HepG2 (cell line): ENCODE measurements around the gene IRF4. TPM values are rescaled to one million over a fixed set of nuclear protein-coding genes. Genes with fewer than 3 reads are reported as not detected.

Experiments
- CREBL2 ChIP-seq: sonication (generic); formaldehyde crosslinking; IDR thresholded peaks from 2 replicates; pipeline ENCODE4 v1.8.1; 2023; ENCODE audit warnings: missing genetic modification reagents, mild to moderate bottlenecking, borderline replicate concordance
- SKIL ChIP-seq: sonication (generic); formaldehyde crosslinking; IDR thresholded peaks from 2 replicates; pipeline ENCODE4 v1.8.0; 2022; ENCODE audit warnings: missing genetic modification reagents, mild to moderate bottlenecking, moderate library complexity, borderline replicate concordance
- SOX13 ChIP-seq, 3 experiments: fragments of 450-650 bp in 1 of 3; sonication (generic) in 1 of 3; formaldehyde crosslinking in 1 of 3; IDR thresholded peaks in 2 of 3; conservative IDR thresholded peaks in 1 of 3; 2 replicates each; pipeline versions ENCODE4 v1.5.0 to v1.6.1; 2016 to 2020; ENCODE audit warnings: antibody characterized with exemption in 1 of 3, mild to moderate bottlenecking in 1 of 3, missing compliant biosample characterization in 1 of 3, missing genetic modification reagents in 1 of 3, moderate library complexity in 1 of 3
- SP2 ChIP-seq: sonication (generic); formaldehyde crosslinking; IDR thresholded peaks from 2 replicates; pipeline ENCODE4 v1.5.1; 2020; ENCODE audit warnings: mild to moderate bottlenecking, missing genetic modification reagents
- TAF1 ChIP-seq: sonication (generic); formaldehyde crosslinking; IDR thresholded peaks from 2 replicates; pipeline ENCODE4 v1.4.0; 2020; ENCODE audit warnings: missing genetic modification reagents
- ZNF136 ChIP-seq: sonication (generic); formaldehyde crosslinking; IDR thresholded peaks from 2 replicates; pipeline ENCODE4 v1.8.1; 2022; ENCODE audit warnings: low read depth, mild to moderate bottlenecking, moderate library complexity, missing genetic modification reagents
- ZNF333 ChIP-seq: sonication (generic); formaldehyde crosslinking; IDR thresholded peaks from 2 replicates; pipeline ENCODE4 v1.4.0; 2020; ENCODE audit warnings: mild to moderate bottlenecking, missing genetic modification reagents, borderline replicate concordance
- ZNF652 ChIP-seq: IDR thresholded peaks from 2 replicates; pipeline ENCODE4 v1.6.1; 2016; ENCODE audit warnings: low read depth, borderline replicate concordance
- ZNF782 ChIP-seq: sonication (generic); formaldehyde crosslinking; IDR thresholded peaks from 2 replicates; pipeline ENCODE4 v1.4.0; 2020; ENCODE audit warnings: missing genetic modification reagents, mild to moderate bottlenecking, borderline replicate concordance
- ZNF883 ChIP-seq: sonication (generic); formaldehyde crosslinking; IDR thresholded peaks from 2 replicates; pipeline ENCODE4 v1.5.1; 2020; ENCODE audit warnings: mild to moderate bottlenecking, missing genetic modification reagents; ENCODE audit errors: not compliant biosample characterization
- polyA plus RNA-seq, 8 experiments: library from polyadenylated mRNA; depleted of rRNA in 3 of 8; stranded (reverse) in 7 of 8; unstranded in 1 of 8; fragments of >200 nt; fragmentation: Illumina TruSeq in 4 of 8; extraction: Trizol in 4 of 8; gene quantifications; 2 replicates each; pipeline versions ENCODE4 v1.2.1 to v1.2.3, GENCODE V29; 2011 to 2016; ENCODE audit warnings: low read depth in 4 of 8, missing spikeins in 1 of 8, mixed read lengths in 1 of 8; ENCODE audit not compliant: insufficient read depth in 1 of 8
- total RNA-seq, 5 experiments: library from RNA; depleted of rRNA; stranded (reverse); fragments of >200 nt; fragmentation: Illumina TruSeq; extraction: Trizol; gene quantifications; 2 replicates each; pipeline ENCODE4 v1.2.3, GENCODE V29; 2016; ENCODE audit warnings: low read depth in 1 of 5
- TF ChIP-seq, protein P1 (sequence below): sonication (generic); formaldehyde crosslinking; IDR thresholded peaks from 2 replicates; pipeline ENCODE4 v1.8.0; 2022; ENCODE audit warnings: mild to moderate bottlenecking, missing genetic modification reagents, borderline replicate concordance
- TF ChIP-seq, protein P2 (sequence below): sonication (generic); formaldehyde crosslinking; IDR thresholded peaks from 2 replicates; pipeline ENCODE4 v1.4.0; 2020; ENCODE audit warnings: missing genetic modification reagents, borderline replicate concordance
- TF ChIP-seq, protein P3 (sequence below): IDR thresholded peaks from 2 replicates; pipeline ENCODE4 v1.4.0; 2020; ENCODE audit warnings: mild to moderate bottlenecking, missing genetic modification reagents
- TF ChIP-seq, protein P4 (sequence below): sonication (generic); formaldehyde crosslinking; IDR thresholded peaks from 2 replicates; pipeline ENCODE4 v1.4.0; 2020; ENCODE audit warnings: mild to moderate bottlenecking, missing genetic modification reagents

Gene IRF4
- total and polyA plus RNA-seq, 2 of the 13 experiments (the other 11 are each of a cell fraction or from before 2014, with no cell fraction given), result 0.07 to 0.09 TPM

DNA sequence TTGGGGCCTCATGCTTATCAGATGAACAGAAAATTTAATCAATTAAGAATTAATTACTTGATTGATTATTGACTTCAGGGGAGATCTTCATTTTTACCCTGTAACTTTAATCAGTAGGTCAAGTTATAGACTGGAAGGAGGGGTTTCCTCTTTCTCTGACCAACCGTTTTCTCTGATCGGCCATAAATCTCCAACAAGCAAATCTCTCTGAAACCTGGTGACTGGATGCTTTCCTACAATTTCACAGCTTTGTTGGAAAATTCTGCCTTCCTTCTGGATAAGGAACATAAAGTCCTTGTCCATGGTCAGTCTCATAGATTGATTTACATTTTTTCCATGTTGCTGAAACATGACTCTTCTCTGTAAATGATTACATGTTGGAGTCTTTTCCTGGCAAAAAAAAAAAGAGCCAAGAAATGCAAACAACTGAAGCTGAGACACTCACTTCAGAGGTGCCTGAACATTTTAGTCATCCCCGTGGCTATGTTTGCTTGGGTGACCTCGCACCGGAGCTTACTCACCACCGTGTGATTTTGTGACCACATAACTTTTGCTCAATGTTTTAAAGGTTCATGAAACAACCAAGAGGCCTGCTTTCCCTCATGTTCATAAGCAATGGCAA is 31.0 kb downstream of the IRF4 start (continued):
- TF ChIP-seq, protein P1, sequence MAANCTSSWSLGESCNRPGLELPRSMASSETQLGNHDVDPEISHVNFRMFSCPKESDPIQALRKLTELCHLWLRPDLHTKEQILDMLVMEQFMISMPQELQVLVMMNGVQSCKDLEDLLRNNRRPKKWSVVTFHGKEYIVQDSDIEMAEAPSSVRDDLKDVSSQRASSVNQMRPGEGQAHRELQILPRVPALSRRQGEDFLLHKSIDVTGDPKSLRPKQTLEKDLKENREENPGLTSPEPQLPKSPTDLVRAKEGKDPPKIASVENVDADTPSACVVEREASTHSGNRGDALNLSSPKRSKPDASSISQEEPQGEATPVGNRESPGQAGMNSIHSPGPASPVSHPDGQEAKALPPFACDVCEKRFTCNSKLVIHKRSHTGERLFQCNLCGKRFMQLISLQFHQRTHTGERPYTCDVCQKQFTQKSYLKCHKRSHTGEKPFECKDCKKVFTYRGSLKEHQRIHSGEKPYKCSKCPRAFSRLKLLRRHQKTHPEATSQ (CRISPR knock-in tag), result no peak
- TF ChIP-seq, protein P2, sequence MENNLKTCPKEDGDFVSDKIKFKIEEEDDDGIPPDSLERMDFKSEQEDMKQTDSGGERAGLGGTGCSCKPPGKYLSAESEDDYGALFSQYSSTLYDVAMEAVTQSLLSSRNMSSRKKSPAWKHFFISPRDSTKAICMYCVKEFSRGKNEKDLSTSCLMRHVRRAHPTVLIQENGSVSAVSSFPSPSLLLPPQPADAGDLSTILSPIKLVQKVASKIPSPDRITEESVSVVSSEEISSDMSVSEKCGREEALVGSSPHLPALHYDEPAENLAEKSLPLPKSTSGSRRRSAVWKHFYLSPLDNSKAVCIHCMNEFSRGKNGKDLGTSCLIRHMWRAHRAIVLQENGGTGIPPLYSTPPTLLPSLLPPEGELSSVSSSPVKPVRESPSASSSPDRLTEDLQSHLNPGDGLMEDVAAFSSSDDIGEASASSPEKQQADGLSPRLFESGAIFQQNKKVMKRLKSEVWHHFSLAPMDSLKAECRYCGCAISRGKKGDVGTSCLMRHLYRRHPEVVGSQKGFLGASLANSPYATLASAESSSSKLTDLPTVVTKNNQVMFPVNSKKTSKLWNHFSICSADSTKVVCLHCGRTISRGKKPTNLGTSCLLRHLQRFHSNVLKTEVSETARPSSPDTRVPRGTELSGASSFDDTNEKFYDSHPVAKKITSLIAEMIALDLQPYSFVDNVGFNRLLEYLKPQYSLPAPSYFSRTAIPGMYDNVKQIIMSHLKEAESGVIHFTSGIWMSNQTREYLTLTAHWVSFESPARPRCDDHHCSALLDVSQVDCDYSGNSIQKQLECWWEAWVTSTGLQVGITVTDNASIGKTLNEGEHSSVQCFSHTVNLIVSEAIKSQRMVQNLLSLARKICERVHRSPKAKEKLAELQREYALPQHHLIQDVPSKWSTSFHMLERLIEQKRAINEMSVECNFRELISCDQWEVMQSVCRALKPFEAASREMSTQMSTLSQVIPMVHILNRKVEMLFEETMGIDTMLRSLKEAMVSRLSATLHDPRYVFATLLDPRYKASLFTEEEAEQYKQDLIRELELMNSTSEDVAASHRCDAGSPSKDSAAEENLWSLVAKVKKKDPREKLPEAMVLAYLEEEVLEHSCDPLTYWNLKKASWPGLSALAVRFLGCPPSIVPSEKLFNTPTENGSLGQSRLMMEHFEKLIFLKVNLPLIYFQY (CRISPR knock-in tag), result no peak
- TF ChIP-seq ZNF136 (CRISPR knock-in tag) (0 out of 2 replicates have a peak, but pooled peaks have one; percentile 73), ZNF652 (no peak), SP2 (no peak), SKIL (CRISPR knock-in tag) (no peak), SOX13 (IDR thresholded peaks at IDR 0.05) (0 out of 2 replicates have a peak, but pooled peaks have one; percentile 35), SOX13 (CRISPR knock-in tag; conservative IDR thresholded peaks at IDR 0.05 in 1 of 2, IDR thresholded peaks at IDR 0.05 in 1 of 2) (no peak; a peak in 1 of 4 replicates), ZNF333 (no peak), ZNF782 (no peak), TAF1 (no peak), ZNF883 (no peak), CREBL2 (no peak)
- TF ChIP-seq, protein P3, sequence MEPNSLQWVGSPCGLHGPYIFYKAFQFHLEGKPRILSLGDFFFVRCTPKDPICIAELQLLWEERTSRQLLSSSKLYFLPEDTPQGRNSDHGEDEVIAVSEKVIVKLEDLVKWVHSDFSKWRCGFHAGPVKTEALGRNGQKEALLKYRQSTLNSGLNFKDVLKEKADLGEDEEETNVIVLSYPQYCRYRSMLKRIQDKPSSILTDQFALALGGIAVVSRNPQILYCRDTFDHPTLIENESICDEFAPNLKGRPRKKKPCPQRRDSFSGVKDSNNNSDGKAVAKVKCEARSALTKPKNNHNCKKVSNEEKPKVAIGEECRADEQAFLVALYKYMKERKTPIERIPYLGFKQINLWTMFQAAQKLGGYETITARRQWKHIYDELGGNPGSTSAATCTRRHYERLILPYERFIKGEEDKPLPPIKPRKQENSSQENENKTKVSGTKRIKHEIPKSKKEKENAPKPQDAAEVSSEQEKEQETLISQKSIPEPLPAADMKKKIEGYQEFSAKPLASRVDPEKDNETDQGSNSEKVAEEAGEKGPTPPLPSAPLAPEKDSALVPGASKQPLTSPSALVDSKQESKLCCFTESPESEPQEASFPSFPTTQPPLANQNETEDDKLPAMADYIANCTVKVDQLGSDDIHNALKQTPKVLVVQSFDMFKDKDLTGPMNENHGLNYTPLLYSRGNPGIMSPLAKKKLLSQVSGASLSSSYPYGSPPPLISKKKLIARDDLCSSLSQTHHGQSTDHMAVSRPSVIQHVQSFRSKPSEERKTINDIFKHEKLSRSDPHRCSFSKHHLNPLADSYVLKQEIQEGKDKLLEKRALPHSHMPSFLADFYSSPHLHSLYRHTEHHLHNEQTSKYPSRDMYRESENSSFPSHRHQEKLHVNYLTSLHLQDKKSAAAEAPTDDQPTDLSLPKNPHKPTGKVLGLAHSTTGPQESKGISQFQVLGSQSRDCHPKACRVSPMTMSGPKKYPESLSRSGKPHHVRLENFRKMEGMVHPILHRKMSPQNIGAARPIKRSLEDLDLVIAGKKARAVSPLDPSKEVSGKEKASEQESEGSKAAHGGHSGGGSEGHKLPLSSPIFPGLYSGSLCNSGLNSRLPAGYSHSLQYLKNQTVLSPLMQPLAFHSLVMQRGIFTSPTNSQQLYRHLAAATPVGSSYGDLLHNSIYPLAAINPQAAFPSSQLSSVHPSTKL, result peak; percentile 87
- TF ChIP-seq, protein P4, sequence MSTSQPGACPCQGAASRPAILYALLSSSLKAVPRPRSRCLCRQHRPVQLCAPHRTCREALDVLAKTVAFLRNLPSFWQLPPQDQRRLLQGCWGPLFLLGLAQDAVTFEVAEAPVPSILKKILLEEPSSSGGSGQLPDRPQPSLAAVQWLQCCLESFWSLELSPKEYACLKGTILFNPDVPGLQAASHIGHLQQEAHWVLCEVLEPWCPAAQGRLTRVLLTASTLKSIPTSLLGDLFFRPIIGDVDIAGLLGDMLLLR (CRISPR knock-in tag), result no peak
